Measurements from ENCODE around the gene SLC25A13. TPM values are rescaled to one million over a fixed set of nuclear protein-coding genes. Genes with fewer than 3 reads are reported as not detected.

SLC25A13 gene
- total and polyA plus RNA-seq, 2 experiments from 2014 or later = 4.8 to 19.1 TPM

GRCh38 chr7:96076350-96076707, 245.6 kb downstream of the SLC25A13 start:
- H3K79me2 ChIP-seq (ENCODE audit: insufficient read depth) = no peaks in the 10 kb centered on the region
- no peaks in the 10 kb centered on the region for H3K9me3 ChIP-seq (ENCODE audit: low read depth)
- H3K9ac ChIP-seq = peak overlapping the region; percentile 23; the same call in 1 of the 2 replicates
- TF ChIP-seq EZH2phosphoT487 (IDR thresholded peaks at IDR 0.05; ENCODE audit: insufficient read depth, low read depth) = no peak
- TF ChIP-seq EZH2 (IDR thresholded peaks at IDR 0.05; ENCODE audit: insufficient read depth, poor library complexity, severe bottlenecking) = no peak
- DNase-seq = no peak
- 27% methylated on average over 10 of the region's 10 CpGs for WGBS, 2 experiments (ENCODE audit: low coverage in 1 of 2, low lambda C conversion rate in 2 of 2, missing lambda C conversion rate in 2 of 2)
- H2AFZ ChIP-seq = peak overlapping the region; percentile 79
- no peaks in the 10 kb centered on the region for H3K36me3 ChIP-seq (ENCODE audit: low read depth)
- H3K4me3 ChIP-seq = peak overlapping the region; percentile 76
- in situ Hi-C loops (cut with MboI) = loop anchor here (10.0 kb wide), 1 partner anchor 948 kb away; the partner anchor contains the start of gene DLX5
- H3K4me2 ChIP-seq (ENCODE audit: unreplicated experiment) = peak overlapping the region; percentile 86
- 0 out of 2 replicates have a peak, but pooled peaks cover 5% of the 10 kb centered on the region for H3K4me1 ChIP-seq (ENCODE audit: insufficient read depth)
- no peaks in the 10 kb centered on the region for H4K20me1 ChIP-seq (ENCODE audit: insufficient read depth)
- peaks cover 16% of the 10 kb centered on the region for H3K27me3 ChIP-seq (replicated peaks; ENCODE audit: insufficient read depth)
- no peak overlapping the region for H3K27ac ChIP-seq
- H3F3A ChIP-seq (ENCODE audit: insufficient read depth) = no peaks in the 10 kb centered on the region
- H3K9me2 ChIP-seq (ENCODE audit: insufficient read depth) = no peaks in the 10 kb centered on the region

GRCh38 chr7:96075510-96076349, 246.2 kb downstream of the SLC25A13 start:
- H4K20me1 ChIP-seq (ENCODE audit: insufficient read depth) = no peaks in the 10 kb centered on the region
- H3K9me2 ChIP-seq (ENCODE audit: insufficient read depth) = no peaks in the 10 kb centered on the region
- no peaks in the 10 kb centered on the region for H3K9me3 ChIP-seq (ENCODE audit: low read depth)
- H3K4me2 ChIP-seq (ENCODE audit: unreplicated experiment) = peak overlapping the region; percentile 86
- TF ChIP-seq EZH2phosphoT487 (IDR thresholded peaks at IDR 0.05; ENCODE audit: insufficient read depth, low read depth) = no peak
- no peak for TF ChIP-seq EZH2 (IDR thresholded peaks at IDR 0.05; ENCODE audit: insufficient read depth, poor library complexity, severe bottlenecking)
- H3K79me2 ChIP-seq (ENCODE audit: insufficient read depth) = no peaks in the 10 kb centered on the region
- peak overlapping the region; percentile 79 for H2AFZ ChIP-seq
- no peaks in the 10 kb centered on the region for H3K36me3 ChIP-seq (ENCODE audit: low read depth)
- H3K4me3 ChIP-seq = peak overlapping the region; percentile 76
- peak overlapping the region; percentile 23 for H3K9ac ChIP-seq
- no peaks in the 10 kb centered on the region for H3F3A ChIP-seq (ENCODE audit: insufficient read depth)
- peaks cover 16% of the 10 kb centered on the region for H3K27me3 ChIP-seq (replicated peaks; ENCODE audit: insufficient read depth)
- no peak overlapping the region for H3K27ac ChIP-seq
- in situ Hi-C loops (cut with MboI) = loop anchor here (10.0 kb wide), 1 partner anchor 949 kb away; the partner anchor contains the start of gene DLX5
- 0 out of 2 replicates have a peak, but pooled peaks cover 5% of the 10 kb centered on the region for H3K4me1 ChIP-seq (ENCODE audit: insufficient read depth)
- WGBS, 2 experiments (ENCODE audit: low coverage in 1 of 2, low lambda C conversion rate in 2 of 2, missing lambda C conversion rate in 2 of 2) = 3 to 5% methylated on average over 34 to 35 of the region's 47 CpGs
- DNase-seq = peak; percentile 83

DNA sequence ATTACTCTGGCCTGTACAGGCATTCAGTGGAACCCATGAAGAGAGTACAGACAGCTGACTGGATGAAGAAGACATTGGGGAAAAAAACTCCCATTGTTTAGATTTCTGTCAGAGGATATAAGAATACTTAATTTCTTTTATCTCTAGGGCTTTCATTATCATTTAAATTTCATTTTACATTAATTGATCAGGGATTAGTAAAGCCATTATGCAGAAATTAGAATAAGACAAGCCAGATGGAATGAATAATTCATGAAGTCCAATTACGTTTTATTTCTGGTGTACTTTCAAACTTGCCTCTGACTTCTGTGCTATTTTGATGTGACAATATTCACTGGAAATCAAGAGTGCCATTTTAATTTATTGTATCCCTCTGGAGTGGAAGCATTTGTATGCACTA, 247.0 kb downstream of the SLC25A13 start:
- Histone ChIP-seq H3K79me2 (ENCODE audit: insufficient read depth) (no peaks in the 10 kb centered on the region), H3K4me1 (ENCODE audit: insufficient read depth) (0 out of 2 replicates have a peak, but pooled peaks cover 5% of the 10 kb centered on the region), H2AFZ (no peak overlapping the region), H3K27ac (no peak overlapping the region), H3K27me3 (replicated peaks; ENCODE audit: insufficient read depth) (peaks cover 16% of the 10 kb centered on the region), H3K4me3 (no peak overlapping the region), H3K9ac (no peak overlapping the region), H4K20me1 (ENCODE audit: insufficient read depth) (no peaks in the 10 kb centered on the region), H3K4me2 (ENCODE audit: unreplicated experiment) (no peak overlapping the region), H3K36me3 (ENCODE audit: low read depth) (no peaks in the 10 kb centered on the region), H3K9me2 (ENCODE audit: insufficient read depth) (no peaks in the 10 kb centered on the region), H3K9me3 (ENCODE audit: low read depth) (no peaks in the 10 kb centered on the region), H3F3A (ENCODE audit: insufficient read depth) (no peaks in the 10 kb centered on the region)
- 19 to 27% methylated on average over 1 of the region's 1 CpG for WGBS, 2 experiments (ENCODE audit: low coverage in 1 of 2, low lambda C conversion rate in 2 of 2, missing lambda C conversion rate in 2 of 2)
- no peak for DNase-seq
- TF ChIP-seq EZH2phosphoT487 (IDR thresholded peaks at IDR 0.05; ENCODE audit: insufficient read depth, low read depth) = no peak
- no peak for TF ChIP-seq EZH2 (IDR thresholded peaks at IDR 0.05; ENCODE audit: insufficient read depth, poor library complexity, severe bottlenecking)
- in situ Hi-C loops (cut with MboI) = loop anchor here (10.0 kb wide), 1 partner anchor 950 kb away; the partner anchor contains the start of gene DLX5

MicroRNAs encoded within 50 kb of the gene (microRNA counts, 767-probe panel; counts per million panel counts)
- microRNA hsa-miR-591 = 447 counts per million, percentile 86 among the panel's probes with 10 or more counts

Small RNAs within 50 kb of the gene (microRNA-seq; reads per million reads assigned to microRNA genes)
- gene MIR591 (ENCODE audit: borderline number of aligned reads) = not detected

Small RNAs within 50 kb of the gene (small RNA-seq; reads per million reads assigned to genes)
- gene AC084368.1 (ENCODE audit: low read depth, low replicate concordance) (not detected), gene MIR591 (ENCODE audit: low read depth, low replicate concordance) (not detected), gene RNU6-364P (ENCODE audit: low read depth, low replicate concordance) (not detected), gene RNU6-532P (ENCODE audit: low read depth, low replicate concordance) (not detected)
